RWPE2 (cell line): ENCODE data around the gene RAB5IF.
A peak's percentile ranks its signal among the peaks of the same experiment; 100 is the strongest.

Experiments used
- ATAC-seq: fragments of 200-7000 bp; cut with Tn5 transposase; 3 replicates; pipeline ENCODE4 v1.9.1; 2021; ENCODE audit warnings: low read depth
- DNase-seq: peaks from one replicate; pipeline ENCODE4 v3.0.0-alpha.2; 2020; ENCODE audit warnings: low spot score
- H3K27ac ChIP-seq: fragments of 450-650 bp; 2 replicates; pipeline ENCODE4 v1.5.1; 2017; ENCODE audit warnings: mild to moderate bottlenecking; ENCODE audit not compliant: poor library complexity, severe bottlenecking
- H3K27me3 ChIP-seq: fragments of 250-450 bp; sonication (Bioruptor Pico); 2 replicates; pipeline ENCODE4 v1.5.1; 2021; ENCODE audit warnings: mild to moderate bottlenecking, moderate library complexity; ENCODE audit not compliant: insufficient read depth, poor library complexity, severe bottlenecking
- H3K36me3 ChIP-seq: fragments of 250-450 bp; sonication (Bioruptor Pico); 2 replicates; pipeline ENCODE4 v1.5.1; 2020; ENCODE audit warnings: low read depth, mild to moderate bottlenecking, moderate library complexity
- H3K4me1 ChIP-seq: fragments of 250-450 bp; sonication (Bioruptor Pico); 2 replicates; pipeline ENCODE4 v1.5.1; 2021; ENCODE audit warnings: mild to moderate bottlenecking, moderate library complexity; ENCODE audit not compliant: insufficient read depth, poor library complexity, severe bottlenecking
- H3K4me3 ChIP-seq: fragments of 250-450 bp; sonication (Bioruptor Pico); 2 replicates; pipeline ENCODE4 v1.5.1; 2021; ENCODE audit warnings: mild to moderate bottlenecking, moderate library complexity; ENCODE audit not compliant: severe bottlenecking
- H3K9me3 ChIP-seq: fragments of 250-450 bp; sonication (Bioruptor Pico); 2 replicates; pipeline ENCODE4 v1.5.1; 2021; ENCODE audit warnings: mild to moderate bottlenecking, moderate library complexity; ENCODE audit not compliant: severe bottlenecking
- TF ChIP-seq, protein P1 (sequence below): fragments of 450-650 bp; IDR thresholded peaks from one replicate; pipeline ENCODE4 v1.5.1; 2017; ENCODE audit warnings: mild to moderate bottlenecking, moderate library complexity; ENCODE audit not compliant: poor library complexity, severe bottlenecking

RAB5IF gene

DNA sequence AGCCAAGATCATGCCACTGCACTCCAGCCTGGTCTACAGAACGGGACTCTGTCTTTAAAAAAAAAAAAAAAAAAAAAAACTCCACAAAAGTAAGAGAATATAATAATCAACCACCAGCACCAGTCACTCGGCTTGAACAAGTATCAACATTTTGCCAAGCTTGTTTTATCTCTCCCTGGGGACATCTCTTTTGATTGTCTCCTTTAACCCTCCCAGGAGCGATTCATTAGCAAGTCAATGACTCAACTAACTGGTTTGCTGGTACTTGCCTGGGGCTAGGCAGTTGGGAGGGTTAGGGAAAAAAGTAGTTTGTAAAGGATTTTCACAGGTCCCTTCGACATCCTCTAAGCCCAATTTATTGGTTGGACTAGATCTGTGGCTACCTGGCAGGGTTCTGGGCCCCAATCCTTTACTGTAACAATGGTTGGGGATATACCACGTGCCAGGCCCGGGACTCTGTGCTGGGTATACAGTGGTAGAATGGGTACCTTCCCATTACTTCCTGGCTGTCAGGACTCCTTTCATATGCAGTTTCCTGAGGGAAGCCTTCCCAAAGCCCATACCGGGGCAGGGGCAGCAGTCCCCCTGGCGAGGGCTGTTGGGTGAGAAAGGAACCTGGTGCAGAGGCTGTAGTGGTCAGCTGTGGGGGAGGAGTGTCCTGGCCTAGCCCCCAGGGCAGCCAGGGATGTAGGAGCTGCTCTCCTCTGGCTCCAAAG is 20.0 kb upstream of the RAB5IF start:
- Histone ChIP-seq H3K27ac (peak overlapping the region; percentile 64), H3K4me3 (no peak overlapping the region), H3K36me3 (peaks cover 21% of the 10 kb centered on the region), H3K27me3 (no peaks in the 10 kb centered on the region), H3K9me3 (no peaks in the 10 kb centered on the region), H3K4me1 (peaks cover 17% of the 10 kb centered on the region)
- TF ChIP-seq, protein P1, sequence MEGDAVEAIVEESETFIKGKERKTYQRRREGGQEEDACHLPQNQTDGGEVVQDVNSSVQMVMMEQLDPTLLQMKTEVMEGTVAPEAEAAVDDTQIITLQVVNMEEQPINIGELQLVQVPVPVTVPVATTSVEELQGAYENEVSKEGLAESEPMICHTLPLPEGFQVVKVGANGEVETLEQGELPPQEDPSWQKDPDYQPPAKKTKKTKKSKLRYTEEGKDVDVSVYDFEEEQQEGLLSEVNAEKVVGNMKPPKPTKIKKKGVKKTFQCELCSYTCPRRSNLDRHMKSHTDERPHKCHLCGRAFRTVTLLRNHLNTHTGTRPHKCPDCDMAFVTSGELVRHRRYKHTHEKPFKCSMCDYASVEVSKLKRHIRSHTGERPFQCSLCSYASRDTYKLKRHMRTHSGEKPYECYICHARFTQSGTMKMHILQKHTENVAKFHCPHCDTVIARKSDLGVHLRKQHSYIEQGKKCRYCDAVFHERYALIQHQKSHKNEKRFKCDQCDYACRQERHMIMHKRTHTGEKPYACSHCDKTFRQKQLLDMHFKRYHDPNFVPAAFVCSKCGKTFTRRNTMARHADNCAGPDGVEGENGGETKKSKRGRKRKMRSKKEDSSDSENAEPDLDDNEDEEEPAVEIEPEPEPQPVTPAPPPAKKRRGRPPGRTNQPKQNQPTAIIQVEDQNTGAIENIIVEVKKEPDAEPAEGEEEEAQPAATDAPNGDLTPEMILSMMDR, result no peak
- peak; percentile 93 for DNase-seq
- peak; percentile 91 for ATAC-seq

DNA sequence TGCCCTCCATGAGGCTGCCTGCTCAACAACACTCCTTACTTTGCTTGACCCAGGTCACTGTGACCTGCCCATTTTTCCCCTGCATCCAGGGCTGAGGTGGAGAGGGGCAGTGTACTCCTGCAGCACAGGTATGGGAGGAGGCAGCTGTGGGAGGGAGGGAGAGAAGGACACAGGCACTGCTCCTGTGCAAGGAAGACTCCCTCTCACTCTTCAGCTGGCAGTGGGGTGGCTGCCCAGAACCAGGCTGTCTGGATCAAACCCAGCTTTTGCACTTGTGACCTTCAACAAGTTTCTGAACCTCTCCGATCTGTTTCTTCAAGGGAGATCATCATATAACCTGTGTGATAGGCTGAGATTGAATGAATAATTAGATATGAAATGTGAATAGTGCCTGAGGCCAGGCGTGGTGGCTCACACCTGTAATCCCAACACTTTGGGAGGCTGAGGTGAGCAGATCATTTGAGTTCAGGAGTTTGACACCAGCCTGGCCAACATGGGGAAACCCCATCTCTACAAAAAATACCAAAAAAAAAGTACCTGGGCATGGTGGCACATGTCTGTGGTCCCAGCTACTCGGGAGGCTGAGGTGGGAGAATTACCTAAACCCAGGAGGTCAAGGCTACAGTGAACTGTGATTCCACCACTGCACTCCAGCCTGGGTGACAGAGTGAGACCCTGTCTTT is 18.1 kb upstream of the RAB5IF start:
- H3K27me3 ChIP-seq, result no peaks in the 10 kb centered on the region
- H3K36me3 ChIP-seq, result peaks cover 16% of the 10 kb centered on the region
- no peak overlapping the region for H3K27ac ChIP-seq
- ATAC-seq (no peak), DNase-seq (no peak)
- H3K9me3 ChIP-seq, result no peaks in the 10 kb centered on the region
- no peak overlapping the region for H3K4me3 ChIP-seq
- TF ChIP-seq, protein P1, result no peak
- peaks cover 17% of the 10 kb centered on the region for H3K4me1 ChIP-seq

DNA sequence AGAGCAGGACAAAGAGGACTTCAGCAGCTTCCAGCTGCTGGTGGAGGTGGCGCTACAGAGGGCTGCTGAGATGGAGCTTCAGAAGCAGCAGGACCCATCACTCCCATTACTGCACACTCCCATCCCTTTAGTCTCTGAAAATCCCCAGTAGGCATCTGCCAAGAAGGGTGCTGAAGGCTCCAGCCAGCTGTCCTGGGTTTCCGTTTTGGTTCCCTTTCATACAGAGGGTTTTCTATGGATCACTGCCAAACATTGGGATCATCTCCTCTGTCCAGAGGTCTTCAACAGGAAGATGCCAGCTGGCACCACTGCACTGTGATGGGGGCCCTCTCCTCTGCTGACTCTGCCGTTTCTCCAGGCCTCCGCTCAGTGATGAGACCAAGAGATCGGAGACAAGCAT is 14.3 kb upstream of the RAB5IF start:
- ATAC-seq (no peak), DNase-seq (no peak)
- H3K27ac ChIP-seq, result no peak overlapping the region
- peaks cover 12% of the 10 kb centered on the region for H3K36me3 ChIP-seq
- no peak overlapping the region for H3K4me3 ChIP-seq
- TF ChIP-seq, protein P1, result no peak
- no peaks in the 10 kb centered on the region for H3K4me1 ChIP-seq
- no peaks in the 10 kb centered on the region for H3K27me3 ChIP-seq
- H3K9me3 ChIP-seq, result no peaks in the 10 kb centered on the region

DNA sequence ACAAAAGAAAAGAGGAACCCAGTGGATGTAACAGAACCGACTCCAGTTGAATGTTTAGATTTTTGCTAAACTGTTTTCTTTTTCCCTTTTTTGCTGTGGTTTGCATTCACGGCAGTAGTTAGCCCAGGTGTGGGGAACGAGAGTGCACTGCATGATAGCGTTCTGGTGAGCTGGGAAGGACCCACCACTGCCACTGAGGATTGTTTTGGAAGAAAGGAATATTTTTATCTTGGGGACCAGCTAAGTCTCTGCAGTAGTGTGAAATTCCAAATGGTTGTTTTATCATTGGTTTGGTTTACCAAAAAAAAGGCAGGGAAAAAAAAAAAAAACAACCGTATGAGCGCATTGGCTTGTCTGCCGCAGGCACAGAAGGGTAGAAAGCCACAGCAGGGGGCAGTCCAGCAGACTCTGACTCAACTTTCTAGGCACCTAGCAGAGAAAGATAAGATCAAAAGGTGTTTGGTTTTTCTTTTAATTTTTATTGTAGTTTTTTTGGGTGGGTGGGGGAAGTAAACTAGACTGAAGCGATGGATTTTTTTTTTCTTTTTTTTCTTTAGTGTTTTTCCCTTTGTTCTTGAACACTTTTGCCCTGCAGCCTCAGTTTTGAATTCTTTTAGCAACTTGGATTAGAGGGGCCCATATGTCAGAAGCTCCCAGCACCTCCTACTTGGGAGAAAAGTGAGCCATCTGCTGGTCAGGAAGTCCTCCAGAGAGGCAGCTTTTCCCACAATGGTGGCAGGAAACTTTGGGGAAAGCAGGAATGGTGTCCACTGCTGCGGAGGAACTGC is 13.5 kb upstream of the RAB5IF start:
- ATAC-seq, result peak; percentile 46
- TF ChIP-seq, protein P1, result peak; percentile 96
- H3K4me1 ChIP-seq, result no peaks in the 10 kb centered on the region

More for the DNA sequence above, 13.5 kb upstream of the RAB5IF start:
- H3K4me3 ChIP-seq, result no peak overlapping the region
- DNase-seq, result no peak
- H3K27me3 ChIP-seq, result no peaks in the 10 kb centered on the region
- H3K9me3 ChIP-seq, result no peaks in the 10 kb centered on the region
- H3K27ac ChIP-seq, result no peak overlapping the region
- peaks cover 12% of the 10 kb centered on the region for H3K36me3 ChIP-seq
